NCI-H2171 treated with DMSO at 0.1 percent for 48 hours (cell line): ENCODE measurements around the gene BCAP29.
A peak's percentile ranks its signal among the peaks of the same experiment; 100 is the strongest.
"Not testable (repeated sequence)": the region's sequence is repeated elsewhere in the genome, so short reads cannot be mapped to it uniquely, and the experiment has no call there.

Experiments
- DNase-seq: peaks from one replicate; lab custom pipeline; 2025; lab: John Stamatoyannopoulos, UW

The BCAP29 gene

DNA sequence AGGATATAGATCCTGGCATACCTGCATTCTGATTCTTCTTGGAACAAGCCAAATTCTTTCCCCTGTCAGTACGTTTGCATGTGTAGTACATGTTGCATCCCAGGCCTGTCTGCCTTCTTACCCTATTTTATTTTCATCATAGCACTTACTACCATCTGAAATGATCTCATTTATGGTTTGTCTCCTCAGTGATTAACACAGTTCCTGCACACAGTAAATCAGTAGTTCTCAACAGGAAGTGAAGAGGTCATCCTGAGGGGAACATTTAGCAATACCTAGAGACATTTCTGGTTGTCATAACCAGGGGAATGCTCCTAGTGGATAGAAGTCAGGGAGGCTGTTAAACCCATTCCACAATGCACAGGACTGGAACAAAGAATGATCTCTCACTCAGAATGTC lies 42.4 kb downstream of the BCAP29 start:
- no peak for DNase-seq

DNA sequence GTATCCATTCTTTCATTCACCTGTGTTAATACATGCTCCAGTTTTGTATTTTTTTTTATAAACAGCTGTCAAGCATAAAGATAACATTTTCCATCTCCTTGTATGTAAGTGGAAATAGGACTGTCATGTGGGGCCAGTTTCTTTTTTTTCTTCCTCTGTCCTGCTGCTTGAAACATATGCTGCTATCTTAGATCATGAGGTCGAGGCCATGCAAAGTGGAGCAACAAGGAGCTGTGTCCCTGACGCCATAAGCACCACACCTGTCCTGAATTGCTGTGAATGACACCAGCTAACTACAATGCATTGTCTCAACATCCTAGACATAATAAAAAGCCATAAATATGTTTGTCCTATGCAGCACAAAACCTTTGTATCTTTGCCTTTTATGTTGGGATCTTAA lies 42.8 kb downstream of the BCAP29 start:
- peak; percentile 12 for DNase-seq

GRCh38 chr7:107627002-107627401 lies 47.0 kb downstream of the BCAP29 start:
- no peak for DNase-seq

DNA sequence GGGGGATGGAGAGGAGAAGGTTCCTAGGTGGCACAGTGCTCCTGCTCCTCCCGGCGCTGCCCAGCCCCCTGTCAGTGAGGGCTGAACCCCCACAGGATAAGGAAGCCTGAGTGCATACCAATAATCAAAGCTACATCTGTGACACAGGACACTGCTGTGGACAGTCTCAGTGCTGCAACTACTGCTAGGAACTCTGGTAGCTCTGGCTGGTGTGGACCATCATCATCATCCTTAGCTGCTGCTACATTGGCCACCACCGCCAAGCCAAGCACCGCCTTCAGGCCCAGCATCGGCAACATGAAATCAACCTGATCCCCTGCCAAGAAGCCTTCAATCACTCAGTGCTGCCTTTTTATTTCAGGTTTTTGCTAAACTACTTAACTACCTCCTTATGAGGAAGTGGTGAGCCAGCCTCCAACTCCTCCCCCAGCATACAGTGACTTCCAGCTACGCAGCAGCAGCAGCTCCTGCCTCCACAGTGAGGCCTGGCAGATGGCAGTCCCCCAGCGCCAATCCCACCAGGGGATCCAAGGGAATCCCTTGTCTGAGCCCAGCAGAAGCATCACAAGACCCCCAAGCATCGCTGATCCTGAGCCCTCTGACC lies 48.5 kb downstream of the BCAP29 start:
- DNase-seq = no peak

- DNase-seq = no peak
Observed at GRCh38 chr7:107630342-107630741, 50.3 kb downstream of the BCAP29 start.

DNA sequence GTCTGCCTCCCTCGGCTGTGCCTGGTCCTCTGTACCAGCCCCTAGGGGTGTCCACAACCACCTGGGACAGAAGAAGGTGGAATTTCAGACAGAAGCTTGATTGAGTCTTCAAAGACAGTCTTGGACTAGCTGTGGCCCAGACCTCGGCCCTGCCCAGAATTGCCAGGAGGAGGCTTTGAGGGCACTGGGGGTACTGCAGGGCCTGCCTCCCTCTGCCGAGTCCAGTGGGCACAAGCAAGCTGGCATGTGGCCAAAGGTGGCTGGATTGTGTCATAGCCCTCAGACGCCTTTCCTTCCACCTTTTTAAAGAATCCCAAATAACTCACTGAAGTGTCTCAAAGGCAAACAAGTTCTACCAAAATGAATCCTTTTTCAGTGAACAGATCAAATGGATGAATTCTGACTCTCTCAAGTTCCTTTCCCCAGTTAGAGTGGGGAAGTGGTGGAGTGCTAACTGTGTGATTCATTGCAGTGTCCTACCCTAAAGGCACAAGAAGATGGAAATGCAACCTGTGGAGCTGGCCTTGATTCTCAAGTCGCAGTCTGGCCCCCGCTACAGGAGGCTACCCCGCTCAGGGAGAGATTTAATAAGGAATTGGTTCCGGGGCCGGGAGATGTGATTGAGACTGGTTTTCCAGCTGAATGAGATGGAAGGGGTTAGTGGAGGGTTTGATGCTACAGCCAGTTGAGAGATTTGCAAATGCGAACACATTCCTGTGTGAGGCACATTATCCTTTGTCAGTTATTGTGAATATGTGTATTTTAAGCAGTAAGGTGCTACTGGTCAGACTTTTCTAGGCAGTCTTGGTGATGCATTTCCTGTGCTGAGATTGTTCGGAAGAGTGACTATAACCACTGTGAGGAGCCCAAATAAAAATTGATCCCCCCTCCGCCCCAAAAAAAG lies 51.8 kb downstream of the BCAP29 start:
- DNase-seq = no peak

- no peak for DNase-seq
Observed at GRCh38 chr7:107632492-107632865, 52.4 kb downstream of the BCAP29 start.

DNA sequence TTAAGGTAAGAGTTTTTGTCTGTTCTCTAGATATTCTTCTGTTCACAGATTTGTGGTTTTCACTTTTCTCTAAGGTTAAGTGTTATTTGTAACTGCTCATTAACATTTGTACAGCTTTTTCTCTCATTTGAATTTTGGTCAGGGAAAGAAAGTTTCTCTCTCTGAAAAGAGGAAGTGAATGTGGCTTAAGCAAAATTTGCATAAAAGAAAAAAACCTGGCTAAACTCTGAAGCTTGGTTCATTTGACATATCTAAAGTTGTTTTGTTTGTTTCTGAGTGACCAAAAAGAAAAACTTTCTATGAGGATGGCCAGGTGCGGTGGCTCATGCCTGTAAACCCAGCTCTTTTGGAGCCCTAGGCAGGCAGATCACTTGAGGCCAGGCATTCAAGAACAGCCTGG lies 58.5 kb downstream of the BCAP29 start:
- DNase-seq = no peak

- DNase-seq = not testable (repeated sequence)
Observed at GRCh38 chr7:107639070-107639469, 59.0 kb downstream of the BCAP29 start.

DNA sequence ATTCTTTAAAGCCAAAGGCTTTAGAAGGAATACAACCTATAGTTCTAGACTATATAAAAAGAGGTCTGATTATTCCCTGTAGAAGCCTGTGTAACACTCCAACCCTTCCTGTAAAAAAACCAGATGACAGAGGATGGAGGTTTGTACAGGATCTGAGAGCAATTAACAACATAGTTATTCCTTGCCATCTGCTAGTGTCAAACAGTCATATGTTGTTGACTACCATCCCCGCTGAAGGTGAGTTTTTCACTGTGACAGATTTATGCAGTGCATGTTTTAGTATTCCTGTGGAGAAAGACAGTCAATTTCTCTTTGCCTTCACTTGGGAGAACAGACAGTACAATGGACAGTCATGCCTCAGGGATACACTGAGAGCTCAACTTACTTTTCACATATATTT lies 61.6 kb downstream of the BCAP29 start:
- peak; percentile 90 for DNase-seq

DNA sequence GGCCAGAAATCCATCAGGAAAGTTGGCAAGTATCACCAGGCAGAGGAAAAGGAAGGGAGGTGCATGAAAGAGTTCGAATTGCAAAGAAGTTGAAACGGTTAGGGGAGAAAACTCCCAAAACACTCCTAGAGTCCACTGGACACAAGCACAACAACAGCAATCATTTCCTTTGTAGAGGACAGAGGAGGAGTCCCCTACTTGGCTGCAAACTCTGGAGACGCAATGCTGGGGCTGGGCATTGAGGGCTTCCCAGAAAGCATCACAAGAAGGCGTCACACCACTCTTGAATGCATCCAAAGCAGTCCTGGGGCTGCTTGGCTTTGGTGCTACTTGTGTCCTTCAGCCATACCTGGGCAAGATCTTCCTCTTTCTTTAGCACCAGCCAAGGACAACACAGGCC lies 62.5 kb downstream of the BCAP29 start:
- no peak for DNase-seq

GRCh38 chr7:107643407-107643806 lies 63.4 kb downstream of the BCAP29 start:
- DNase-seq = no peak

- DNase-seq = no peak
Observed at GRCh38 chr7:107643938-107644308, 63.9 kb downstream of the BCAP29 start.

DNA sequence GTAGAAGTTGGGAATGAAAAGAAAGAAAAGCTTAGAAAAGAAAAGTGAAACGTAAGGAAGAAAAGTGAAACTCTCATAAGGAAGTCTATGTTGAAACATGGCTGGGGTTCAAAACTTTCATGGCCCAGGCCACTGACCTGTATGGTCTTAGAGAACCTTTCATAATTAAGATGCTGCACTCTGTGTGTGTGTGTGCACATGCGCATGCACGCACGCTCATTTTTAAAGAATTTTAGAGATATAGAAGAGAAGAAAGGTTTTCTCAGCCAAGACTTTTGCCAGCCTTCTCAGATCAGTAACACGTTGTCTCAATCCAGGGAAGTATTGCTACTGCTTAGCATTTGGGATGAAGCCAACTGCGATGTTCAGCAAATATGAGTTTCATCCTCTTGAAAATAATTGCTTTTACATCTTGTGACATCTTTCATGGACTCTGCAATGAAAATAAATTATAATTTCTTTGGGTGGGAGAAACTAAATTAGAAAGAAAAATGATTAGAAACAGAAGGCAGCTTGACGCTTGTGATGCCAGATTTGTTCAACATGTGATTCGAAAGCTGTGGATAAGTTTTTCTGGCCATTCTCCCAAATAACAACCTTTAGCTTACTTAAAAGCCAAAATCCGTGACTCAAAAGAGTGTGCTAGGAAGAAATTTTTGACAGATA lies 64.4 kb downstream of the BCAP29 start:
- no peak for DNase-seq

DNA sequence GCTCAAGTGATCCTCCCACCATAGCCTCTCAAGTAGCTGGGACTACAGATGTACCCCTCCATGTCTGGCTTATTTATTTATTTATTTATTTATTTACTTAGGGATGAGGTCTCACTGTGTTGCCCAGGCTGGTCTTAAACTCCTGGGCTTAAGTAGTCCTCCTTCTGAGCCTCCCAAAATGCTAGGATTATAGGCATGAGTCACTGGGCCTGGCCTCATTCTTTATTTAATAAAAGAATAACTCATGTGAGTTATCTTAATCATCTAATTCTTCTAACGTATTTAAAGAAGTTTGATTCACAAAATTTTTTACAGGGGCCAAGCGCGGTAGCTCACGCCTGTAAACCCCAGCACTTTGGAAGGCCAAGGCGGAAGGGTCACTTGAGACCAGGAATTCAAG lies 72.6 kb downstream of the BCAP29 start:
- DNase-seq = no peak

DNA sequence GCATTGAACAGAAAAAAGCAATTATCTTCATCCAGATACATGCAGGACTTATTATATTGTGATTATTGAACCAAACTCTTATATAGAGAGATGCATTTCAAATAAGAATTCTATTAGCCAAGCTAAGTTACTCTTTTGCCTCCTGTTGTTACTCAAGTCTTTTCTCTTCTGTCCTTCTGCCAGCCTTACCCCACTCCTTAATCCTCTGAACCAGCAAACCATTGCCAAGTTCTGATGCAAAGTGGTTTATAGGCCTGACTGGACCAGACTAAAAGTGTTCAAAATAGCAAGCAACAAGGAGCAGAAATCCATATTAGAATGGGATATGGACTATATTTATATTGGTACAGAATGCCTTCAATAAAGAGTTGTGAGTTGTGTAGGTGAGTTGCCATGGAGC lies 78.4 kb downstream of the BCAP29 start:
- DNase-seq = no peak

DNA sequence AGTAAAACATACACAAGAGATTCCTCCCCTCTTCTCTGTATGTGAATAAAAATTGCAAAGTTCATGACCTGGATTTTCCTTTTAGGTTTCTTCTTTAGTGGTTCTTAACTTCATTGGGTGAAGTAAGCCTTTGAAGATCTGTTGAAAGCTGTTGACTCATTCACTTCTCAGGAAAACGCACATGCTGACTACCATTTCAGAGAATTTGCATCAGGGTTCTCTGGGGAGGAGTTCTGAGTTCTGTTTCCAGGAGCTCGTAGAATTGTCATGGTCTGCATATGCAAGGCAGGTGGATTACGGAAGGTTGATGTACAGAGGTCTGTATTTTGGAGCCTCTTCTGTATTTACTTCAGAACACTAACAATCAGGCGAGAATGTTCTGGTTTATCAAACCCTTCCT lies 79.6 kb downstream of the BCAP29 start:
- no peak for DNase-seq

DNA sequence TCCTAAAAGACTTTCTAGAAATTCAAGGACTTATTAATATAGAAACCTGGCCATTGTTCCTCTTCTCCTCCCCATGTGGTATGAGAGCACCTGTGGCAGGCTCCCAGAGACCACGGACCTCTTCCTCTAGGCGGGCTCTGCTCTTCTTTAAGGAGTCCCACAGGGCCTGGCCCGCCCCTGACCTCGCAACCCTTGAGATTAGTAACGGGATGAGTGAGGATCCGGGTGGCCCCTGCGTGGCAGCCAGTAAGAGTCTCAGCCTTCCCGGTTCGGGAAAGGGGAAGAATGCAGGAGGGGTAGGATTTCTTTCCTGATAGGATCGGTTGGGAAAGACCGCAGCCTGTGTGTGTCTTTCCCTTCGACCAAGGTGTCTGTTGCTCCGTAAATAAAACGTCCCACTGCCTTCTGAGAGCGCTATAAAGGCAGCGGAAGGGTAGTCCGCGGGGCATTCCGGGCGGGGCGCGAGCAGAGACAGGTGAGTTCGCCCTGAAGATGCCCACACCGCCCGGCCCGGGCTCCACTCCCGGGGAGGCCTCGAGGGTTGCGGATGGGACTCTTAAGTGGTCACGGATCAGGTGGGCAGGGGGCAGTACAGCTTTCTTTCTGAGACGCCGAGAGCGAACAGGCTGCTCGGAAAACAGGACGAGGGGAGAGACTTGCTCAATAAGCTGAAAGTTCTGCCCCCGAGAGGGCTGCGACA lies 80.5 kb downstream of the BCAP29 start, which contains the start of gene SLC26A4:
TSS of gene SLC26A4 (plus strand) at position 448 of the 700 bp plus-strand sequence. CDS start 814 bp downstream, outside the sequence.
- no peak for DNase-seq

DNA sequence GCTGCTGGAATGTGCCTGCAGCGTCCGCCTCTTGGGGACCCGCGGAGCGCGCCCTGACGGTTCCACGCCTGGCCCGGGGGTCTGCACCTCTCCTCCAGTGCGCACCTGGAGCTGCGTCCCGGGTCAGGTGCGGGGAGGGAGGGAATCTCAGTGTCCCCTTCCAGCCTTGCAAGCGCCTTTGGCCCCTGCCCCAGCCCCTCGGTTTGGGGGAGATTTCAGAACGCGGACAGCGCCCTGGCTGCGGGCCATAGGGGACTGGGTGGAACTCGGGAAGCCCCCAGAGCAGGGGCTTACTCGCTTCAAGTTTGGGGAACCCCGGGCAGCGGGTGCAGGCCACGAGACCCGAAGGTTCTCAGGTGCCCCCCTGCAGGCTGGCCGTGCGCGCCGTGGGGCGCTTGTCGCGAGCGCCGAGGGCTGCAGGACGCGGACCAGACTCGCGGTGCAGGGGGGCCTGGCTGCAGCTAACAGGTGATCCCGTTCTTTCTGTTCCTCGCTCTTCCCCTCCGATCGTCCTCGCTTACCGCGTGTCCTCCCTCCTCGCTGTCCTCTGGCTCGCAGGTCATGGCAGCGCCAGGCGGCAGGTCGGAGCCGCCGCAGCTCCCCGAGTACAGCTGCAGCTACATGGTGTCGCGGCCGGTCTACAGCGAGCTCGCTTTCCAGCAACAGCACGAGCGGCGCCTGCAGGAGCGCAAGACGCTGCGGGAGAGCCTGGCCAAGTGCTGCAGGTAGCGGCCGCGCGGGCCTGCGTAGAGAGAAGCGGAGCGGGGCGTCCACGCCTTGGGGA lies 81.2 kb downstream of the BCAP29 start:
- peak; percentile 62 for DNase-seq

DNA sequence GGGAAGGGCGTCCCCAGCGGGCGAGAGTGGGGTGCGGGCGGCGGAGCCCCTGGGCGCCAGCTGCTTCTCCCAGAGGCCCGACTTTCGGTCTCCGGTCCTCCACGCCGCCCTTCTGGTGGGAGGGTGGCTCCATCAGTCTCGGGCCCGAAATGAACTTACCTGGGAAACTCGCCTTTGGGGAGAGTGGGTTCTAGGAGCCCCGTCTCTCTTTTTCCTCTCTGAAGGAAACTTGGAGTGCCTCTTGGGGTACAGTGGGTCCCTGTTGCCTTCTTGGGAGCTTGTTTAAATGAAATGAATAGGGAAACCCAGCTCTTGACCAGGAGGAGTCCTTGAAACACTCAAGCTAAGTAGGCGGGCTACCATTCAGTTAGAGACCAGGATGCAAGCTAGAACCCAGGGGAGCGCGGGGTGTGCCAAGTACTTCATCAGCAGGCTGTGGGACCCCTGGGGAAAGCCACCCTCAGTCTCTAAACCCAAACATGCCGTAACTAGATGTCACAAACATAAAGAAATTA lies 81.9 kb downstream of the BCAP29 start:
- no peak for DNase-seq

- DNase-seq = no peak
Observed at GRCh38 chr7:107663196-107663595, 83.2 kb downstream of the BCAP29 start.
